Endothelial cell of umbilical vein (primary cell): Measurements from ENCODE around the gene PTPRU. TPM values are rescaled to one million over a fixed set of nuclear protein-coding genes. Genes with fewer than 3 reads are reported as not detected.

Experiments used
- BruUV-seq: library from RNA; stranded (reverse); fragments of 400-500 nt; replicated peaks from 2 replicates; lab custom pipeline; 2021; lab: Mats Ljungman, UMichigan
- CTCF ChIA-PET: fragments of 300-600, 350-600 bp; sonication (Branson Sonifier 250); formaldehyde crosslinking; loops from one replicate; lab custom pipeline; 2021; ENCODE audit warnings: antibody characterized with exemption, inconsistent platforms; lab: Charles Lee
- POLR2A ChIA-PET: fragments of 300-600, 350-600 bp; sonication (Branson Sonifier 250); formaldehyde crosslinking; loops from one replicate; lab custom pipeline; 2021; ENCODE audit warnings: antibody characterized with exemption, inconsistent platforms; lab: Charles Lee
- DNase-seq: peaks from one replicate; pipeline ENCODE4 v3.0.0-alpha.2; 2011; ENCODE audit warnings: low read depth, low spot score
- FAIRE-seq: peaks from 2 replicates; lab custom pipeline; 2011; peaks lifted over from hg19 to GRCh38; lab: Jason Lieb, UNC
- H2AFZ ChIP-seq: 2 replicates; pipeline ENCODE4 v1.6.0; 2012; ENCODE audit warnings: low read depth, low read length, control low read depth, inconsistent platforms
- H3K27ac ChIP-seq: 2 replicates; pipeline ENCODE4 v1.5.1; 2011; ENCODE audit warnings: low read depth, mild to moderate bottlenecking, control low read depth, low read length, moderate library complexity; ENCODE audit not compliant: insufficient read depth
- H3K27me3 ChIP-seq, 2 experiments: 2 replicates each; pipeline versions ENCODE4 v1.6.0 to v1.6.1; 2011; ENCODE audit warnings: low read length in 2 of 2, mixed read lengths in 1 of 2; ENCODE audit not compliant: control insufficient read depth in 2 of 2, insufficient read depth in 2 of 2
- H3K36me3 ChIP-seq, 2 experiments: 2 replicates in 1 of 2; 3 replicates in 1 of 2; pipeline ENCODE4 v1.5.1; 2011; ENCODE audit warnings: low read length in 2 of 2, mild to moderate bottlenecking in 1 of 2, moderate library complexity in 1 of 2; ENCODE audit not compliant: control insufficient read depth in 2 of 2, insufficient read depth in 2 of 2; ENCODE audit errors: extremely low read depth in 1 of 2
- H3K4me1 ChIP-seq: 3 replicates; pipeline ENCODE4 v1.5.1; 2011; ENCODE audit warnings: mild to moderate bottlenecking, low read length; ENCODE audit not compliant: control insufficient read depth, insufficient read depth; ENCODE audit errors: extremely low read depth
- H3K4me2 ChIP-seq: 2 replicates; pipeline ENCODE4 v1.6.1; 2011; ENCODE audit warnings: low read length, control low read depth, mixed read lengths; ENCODE audit not compliant: insufficient read depth
- H3K4me3 ChIP-seq, 3 experiments: fragments of 200-600 bp in 1 of 3; sonication (generic), shearing (Covaris generic) in 1 of 3; replicated peaks in 1 of 3; 2 replicates each; pipeline ENCODE4 v1.5.1; 2011 to 2016; ENCODE audit warnings: control low read depth in 3 of 3, low read length in 3 of 3, mild to moderate bottlenecking in 2 of 3, inconsistent platforms in 1 of 3, low read depth in 1 of 3, moderate library complexity in 1 of 3; ENCODE audit not compliant: insufficient read depth in 1 of 3
- H3K79me2 ChIP-seq: 2 replicates; pipeline ENCODE4 v1.6.0; 2012; ENCODE audit warnings: low read length, inconsistent platforms; ENCODE audit not compliant: control insufficient read depth, insufficient read depth
- H3K9ac ChIP-seq: replicated peaks from 2 replicates; pipeline ENCODE3; 2011; ENCODE audit warnings: low read length, control low read depth; ENCODE audit not compliant: insufficient read depth; ENCODE audit errors: extremely low read depth
- H3K9me1 ChIP-seq: replicated peaks from 3 replicates; pipeline ENCODE4 v1.6.0; 2011; ENCODE audit warnings: mild to moderate bottlenecking, low read length; ENCODE audit not compliant: control insufficient read depth, insufficient read depth; ENCODE audit errors: extremely low read depth
- H3K9me3 ChIP-seq: replicated peaks from 2 replicates; pipeline ENCODE4 v1.5.1; 2012; ENCODE audit warnings: low read length, inconsistent platforms; ENCODE audit not compliant: control insufficient read depth, insufficient read depth
- H4K20me1 ChIP-seq: replicated peaks from 2 replicates; pipeline ENCODE3; 2011; ENCODE audit warnings: mild to moderate bottlenecking, low read length; ENCODE audit not compliant: control insufficient read depth, insufficient read depth; ENCODE audit errors: extremely low read depth
- EZH2 ChIP-seq: IDR thresholded peaks from 2 replicates; pipeline ENCODE4 v1.6.1; 2012; ENCODE audit warnings: borderline replicate concordance, low read depth, mild to moderate bottlenecking, moderate library complexity, low read length, inconsistent platforms; ENCODE audit not compliant: severe bottlenecking
- FOS ChIP-seq: IDR thresholded peaks from 2 replicates; pipeline ENCODE4 v1.6.1; 2011; ENCODE audit warnings: mild to moderate bottlenecking, low read length, moderate library complexity, borderline replicate concordance; ENCODE audit not compliant: insufficient read depth
- GATA2 ChIP-seq: IDR thresholded peaks from 2 replicates; pipeline ENCODE4 v1.7.0; 2011; ENCODE audit warnings: low read depth, mild to moderate bottlenecking, moderate library complexity, mixed read lengths, low read length; ENCODE audit not compliant: insufficient read length, insufficient read depth
- JUN ChIP-seq: IDR thresholded peaks from 2 replicates; pipeline ENCODE4 v1.6.1; 2011; ENCODE audit warnings: borderline replicate concordance, low read depth; ENCODE audit not compliant: insufficient read length, insufficient read depth
- MYC ChIP-seq: IDR thresholded peaks from one replicate; pipeline ENCODE4 v1.6.1; 2011; ENCODE audit warnings: mild to moderate bottlenecking, low read depth, low read length
- POLR2A ChIP-seq: IDR thresholded peaks from 2 replicates; pipeline ENCODE4 v1.6.1; 2012; ENCODE audit warnings: low read depth, mild to moderate bottlenecking, control low read depth, low read length
- POLR2AphosphoS5 ChIP-seq: IDR thresholded peaks from 2 replicates; pipeline ENCODE4 v1.6.1; 2012; ENCODE audit warnings: low read depth, mild to moderate bottlenecking, control low read depth, low read length, moderate library complexity; ENCODE audit not compliant: insufficient read depth
- dilution Hi-C: fragments of 300-500 bp; cut with MboI; formaldehyde crosslinking; loops from one replicate; pipeline ENCODE4 v1.15.0; 2019; ENCODE audit warnings: low sequenced_read_pairs; ENCODE audit not compliant: extremely low pct_ligation_motif_present
- intact Hi-C: fragments of 100-400 bp; cut with micrococcal nuclease; formaldehyde crosslinking; loops from one replicate; pipeline ENCODE4 v1.10.0; 2022
- polyA plus RNA-seq, 4 experiments: library from polyadenylated mRNA; depleted of rRNA in 3 of 4; stranded (reverse) in 3 of 4; unstranded in 1 of 4; fragments of >200 nt; gene quantifications; 2 replicates each; pipeline versions ENCODE4 v1.2.1 to v1.2.3, GENCODE V29; 2011 to 2012; ENCODE audit warnings: missing spikeins in 1 of 4
- total RNA-seq: library from RNA; stranded (reverse); gene quantifications from 2 replicates; pipeline ENCODE4 v1.2.3, GENCODE V29; 2021
- TF ChIP-seq, protein P1 (sequence below), 2 donors: IDR thresholded peaks; 1 replicate in 1 of 2; 2 replicates in 1 of 2; pipeline ENCODE4 v1.5.1; 2011; ENCODE audit warnings: low read length in 2 of 2, mild to moderate bottlenecking in 2 of 2, moderate library complexity in 2 of 2, control low read depth in 1 of 2, inconsistent platforms in 1 of 2, low read depth in 1 of 2; ENCODE audit not compliant: insufficient read depth in 1 of 2; ENCODE audit errors: extremely low read depth in 1 of 2
- TF ChIP-seq, protein P2 (sequence below): IDR thresholded peaks from 2 replicates; pipeline ENCODE4 v1.6.1; 2011; ENCODE audit not compliant: insufficient read depth, insufficient read length

The PTPRU gene
- total and polyA plus RNA-seq, 2 donors (not counting 3 experiments of a cell fraction or from before 2014, with no cell fraction given), result 0.58 to 2.6 TPM

DNA sequence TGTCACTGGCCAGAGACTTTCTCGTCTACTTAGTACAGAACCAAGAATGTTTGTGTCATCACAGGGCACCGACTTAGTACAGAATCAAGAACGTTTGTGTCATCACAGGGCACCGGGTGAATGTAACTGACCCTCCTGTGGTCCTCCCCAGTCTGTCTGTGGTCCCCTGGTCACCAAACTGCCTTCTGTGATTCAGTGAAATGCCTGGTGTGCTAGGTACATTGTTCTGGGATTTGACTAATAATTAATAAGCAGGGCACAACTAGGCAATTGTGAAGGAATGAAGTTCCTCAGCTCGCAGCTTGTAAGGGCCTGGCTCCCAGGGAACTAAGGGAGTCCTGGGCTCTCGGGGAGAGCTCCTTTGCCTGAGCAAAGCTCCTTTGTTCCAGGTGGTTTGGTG is 12.8 kb upstream of the PTPRU start:
- no peaks in the 10 kb centered on the region for H3K9me3 ChIP-seq
- no peak overlapping the region for H3K27ac ChIP-seq
- H3K4me2 ChIP-seq, result no peak overlapping the region
- no peak for FAIRE-seq
- DNase-seq, result no peak
- no peaks in the 10 kb centered on the region for H3K9me1 ChIP-seq
- intact Hi-C loops (no loop called here), dilution Hi-C loops (no loop called here)
- H3K4me1 ChIP-seq, result no peaks in the 10 kb centered on the region
- peaks cover 2% of the 10 kb centered on the region for H3K79me2 ChIP-seq
- TF ChIP-seq POLR2A (no peak), EZH2 (no peak), POLR2AphosphoS5 (no peak), JUN (no peak), MYC (no peak), FOS (no peak), GATA2 (no peak)
- TF ChIP-seq, protein P1, sequence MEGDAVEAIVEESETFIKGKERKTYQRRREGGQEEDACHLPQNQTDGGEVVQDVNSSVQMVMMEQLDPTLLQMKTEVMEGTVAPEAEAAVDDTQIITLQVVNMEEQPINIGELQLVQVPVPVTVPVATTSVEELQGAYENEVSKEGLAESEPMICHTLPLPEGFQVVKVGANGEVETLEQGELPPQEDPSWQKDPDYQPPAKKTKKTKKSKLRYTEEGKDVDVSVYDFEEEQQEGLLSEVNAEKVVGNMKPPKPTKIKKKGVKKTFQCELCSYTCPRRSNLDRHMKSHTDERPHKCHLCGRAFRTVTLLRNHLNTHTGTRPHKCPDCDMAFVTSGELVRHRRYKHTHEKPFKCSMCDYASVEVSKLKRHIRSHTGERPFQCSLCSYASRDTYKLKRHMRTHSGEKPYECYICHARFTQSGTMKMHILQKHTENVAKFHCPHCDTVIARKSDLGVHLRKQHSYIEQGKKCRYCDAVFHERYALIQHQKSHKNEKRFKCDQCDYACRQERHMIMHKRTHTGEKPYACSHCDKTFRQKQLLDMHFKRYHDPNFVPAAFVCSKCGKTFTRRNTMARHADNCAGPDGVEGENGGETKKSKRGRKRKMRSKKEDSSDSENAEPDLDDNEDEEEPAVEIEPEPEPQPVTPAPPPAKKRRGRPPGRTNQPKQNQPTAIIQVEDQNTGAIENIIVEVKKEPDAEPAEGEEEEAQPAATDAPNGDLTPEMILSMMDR (IDR thresholded peaks at IDR 0.05; ENCODE audit: extremely low read depth in 1 of 2, insufficient read depth in 1 of 2, low read depth in 1 of 2, low read length in 2 of 2), result no peak
- TF ChIP-seq, protein P2, sequence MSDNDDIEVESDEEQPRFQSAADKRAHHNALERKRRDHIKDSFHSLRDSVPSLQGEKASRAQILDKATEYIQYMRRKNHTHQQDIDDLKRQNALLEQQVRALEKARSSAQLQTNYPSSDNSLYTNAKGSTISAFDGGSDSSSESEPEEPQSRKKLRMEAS, result no peak
- ChIA-PET CTCF (no interaction called here), POLR2A (no interaction called here)
- no peaks in the 10 kb centered on the region for H4K20me1 ChIP-seq
- no TSS peak for BruUV-seq
- H3K4me3 ChIP-seq, result no peak overlapping the region
- no peak overlapping the region for H3K9ac ChIP-seq
- no peaks in the 10 kb centered on the region for H3K27me3 ChIP-seq
- H2AFZ ChIP-seq, result no peak overlapping the region
- no peaks in the 10 kb centered on the region for H3K36me3 ChIP-seq
